Measurements from ENCODE around the gene IFT57. TPM values are rescaled to one million over a fixed set of nuclear protein-coding genes. Genes with fewer than 3 reads are reported as not detected.

Gene IFT57
- total and polyA plus RNA-seq, 9 of the 15 experiments (the other 6 are each of a cell fraction or from before 2014, with no cell fraction given), result 1.5 to 20.1 (median 9.9) TPM

DNA sequence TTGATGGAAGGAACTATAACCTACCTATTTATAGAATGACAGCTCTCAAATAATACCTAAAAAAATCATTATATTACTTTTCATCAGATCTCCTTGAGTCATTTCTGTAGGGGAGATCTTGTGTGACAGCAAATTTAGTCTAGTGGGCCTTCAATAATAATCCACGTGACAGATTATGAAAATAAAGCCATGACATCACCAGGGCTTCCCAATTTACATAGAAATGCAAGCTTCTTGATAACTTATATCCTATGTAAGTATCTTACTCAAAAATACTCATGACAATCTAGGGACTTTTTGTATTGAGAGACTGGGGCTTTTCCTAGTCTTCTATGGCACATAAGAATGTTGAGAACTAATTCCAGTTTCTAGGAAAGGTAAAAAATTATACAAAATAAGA is 21.6 kb downstream of the IFT57 start (continued):
- TF ChIP-seq, protein P1, sequence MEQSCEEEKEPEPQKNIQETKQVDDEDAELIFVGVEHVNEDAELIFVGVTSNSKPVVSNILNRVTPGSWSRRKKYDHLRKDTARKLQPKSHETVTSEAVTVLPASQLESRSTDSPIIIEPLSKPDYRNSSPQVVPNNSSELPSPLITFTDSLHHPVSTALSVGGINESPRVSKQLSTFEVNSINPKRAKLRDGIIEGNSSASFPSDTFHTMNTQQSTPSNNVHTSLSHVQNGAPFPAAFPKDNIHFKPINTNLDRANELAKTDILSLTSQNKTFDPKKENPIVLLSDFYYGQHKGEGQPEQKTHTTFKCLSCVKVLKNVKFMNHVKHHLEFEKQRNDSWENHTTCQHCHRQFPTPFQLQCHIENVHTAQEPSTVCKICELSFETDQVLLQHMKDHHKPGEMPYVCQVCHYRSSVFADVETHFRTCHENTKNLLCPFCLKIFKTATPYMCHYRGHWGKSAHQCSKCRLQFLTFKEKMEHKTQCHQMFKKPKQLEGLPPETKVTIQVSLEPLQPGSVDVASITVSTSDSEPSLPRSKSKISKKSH (CRISPR knock-in tag; IDR thresholded peaks at IDR 0.05), result no peak
- TF ChIP-seq, protein P2, sequence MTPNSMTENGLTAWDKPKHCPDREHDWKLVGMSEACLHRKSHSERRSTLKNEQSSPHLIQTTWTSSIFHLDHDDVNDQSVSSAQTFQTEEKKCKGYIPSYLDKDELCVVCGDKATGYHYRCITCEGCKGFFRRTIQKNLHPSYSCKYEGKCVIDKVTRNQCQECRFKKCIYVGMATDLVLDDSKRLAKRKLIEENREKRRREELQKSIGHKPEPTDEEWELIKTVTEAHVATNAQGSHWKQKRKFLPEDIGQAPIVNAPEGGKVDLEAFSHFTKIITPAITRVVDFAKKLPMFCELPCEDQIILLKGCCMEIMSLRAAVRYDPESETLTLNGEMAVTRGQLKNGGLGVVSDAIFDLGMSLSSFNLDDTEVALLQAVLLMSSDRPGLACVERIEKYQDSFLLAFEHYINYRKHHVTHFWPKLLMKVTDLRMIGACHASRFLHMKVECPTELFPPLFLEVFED (CRISPR knock-in tag; conservative IDR thresholded peaks at IDR 0.05), result no peak
- TF ChIP-seq ZNF277 (CRISPR knock-in tag; IDR thresholded peaks at IDR 0.05; ENCODE audit: borderline replicate concordance) (no peak), ZNF431 (CRISPR knock-in tag; IDR thresholded peaks at IDR 0.05) (no peak), GATAD2B (IDR thresholded peaks at IDR 0.05; ENCODE audit: borderline replicate concordance) (no peak), KLF10 (CRISPR knock-in tag; IDR thresholded peaks at IDR 0.05) (no peak), ZNF436 (CRISPR knock-in tag; IDR thresholded peaks at IDR 0.05) (no peak), NONO (IDR thresholded peaks at IDR 0.05; ENCODE audit: low read depth in 2 of 2, low read length in 1 of 2) (no peak), ZBTB17 (CRISPR knock-in tag; IDR thresholded peaks at IDR 0.05) (no peak), PRDM10 (IDR thresholded peaks at IDR 0.05; ENCODE audit: partially characterized antibody) (no peak), FOXO4 (CRISPR knock-in tag; IDR thresholded peaks at IDR 0.05) (no peak)
